Lung (tissue), 12 donors: ENCODE results near the gene SRPRA. TPM values are rescaled to one million over a fixed set of nuclear protein-coding genes. Genes with fewer than 3 reads are reported as not detected.
A peak's percentile ranks its signal among the peaks of the same experiment; 100 is the strongest.

Source experiments
- ATAC-seq: fragments of 200-7000 bp; cut with Tn5 transposase; one replicate; pipeline ENCODE4 v1.9.1; 2020; ENCODE audit warnings: moderate number of reproducible peaks; ENCODE audit not compliant: insufficient read depth, low FRiP score
- DNase-seq, 3 donors: peaks; one replicate each; pipeline ENCODE4 v3.0.0-alpha.2; 2013 to 2017
- H3K27ac ChIP-seq, 2 donors: one replicate each; pipeline ENCODE4 v1.5.1; 2013; ENCODE audit warnings: mild to moderate bottlenecking in 2 of 2, moderate library complexity in 2 of 2, control low read depth in 1 of 2, inconsistent platforms in 1 of 2, low read depth in 1 of 2, low read length in 1 of 2
- H3K27me3 ChIP-seq, 3 donors: one replicate each; pipeline ENCODE4 v1.5.1; 2013; ENCODE audit warnings: low read length in 2 of 3; ENCODE audit not compliant: control insufficient read depth in 3 of 3, insufficient read depth in 3 of 3
- H3K36me3 ChIP-seq, 4 donors: one replicate each; pipeline ENCODE4 v1.5.1; 2013; ENCODE audit warnings: low read length in 4 of 4, mild to moderate bottlenecking in 1 of 4, moderate library complexity in 1 of 4; ENCODE audit not compliant: control insufficient read depth in 4 of 4, insufficient read depth in 4 of 4
- H3K4me1 ChIP-seq, 5 donors: one replicate each; pipeline ENCODE4 v1.5.1; 2013; ENCODE audit warnings: low read length in 5 of 5, mild to moderate bottlenecking in 2 of 5, moderate library complexity in 1 of 5; ENCODE audit not compliant: control insufficient read depth in 5 of 5, insufficient read depth in 5 of 5
- H3K4me3 ChIP-seq: one replicate; pipeline ENCODE4 v1.5.1; 2013; ENCODE audit warnings: mild to moderate bottlenecking, control low read depth, moderate library complexity
- H3K9ac ChIP-seq, 2 donors: one replicate each; pipeline ENCODE4 v1.5.1; 2013; ENCODE audit warnings: low read length in 2 of 2, control low read depth in 1 of 2; ENCODE audit not compliant: insufficient read depth in 1 of 2
- H3K9me3 ChIP-seq, 4 donors: one replicate each; pipeline ENCODE4 v1.5.1; 2013; ENCODE audit warnings: low read length in 3 of 4, mild to moderate bottlenecking in 1 of 4, moderate library complexity in 1 of 4; ENCODE audit not compliant: control insufficient read depth in 4 of 4, insufficient read depth in 3 of 4
- CTCF ChIP-seq: IDR thresholded peaks from 2 replicates; pipeline ENCODE4 v1.5.1; 2012; ENCODE audit warnings: mild to moderate bottlenecking; ENCODE audit errors: control extremely low read depth, extremely low read depth
- WGBS, 2 donors: extraction: QIAGEN DNeasy Blood & Tissue Kit; methylation state at CpG; one replicate each; pipeline ENCODE4 v1.1.7; 2013; 5-methylcytosine and 5-hydroxymethylcytosine counted together
- polyA plus RNA-seq, 2 donors: library from polyadenylated mRNA; stranded (reverse); fragments of 200-250 nt; gene quantifications; one replicate each; pipeline ENCODE4 v1.2.1, GENCODE V29; 2013
- total RNA-seq, 2 donors: library from RNA; depleted of rRNA in 1 of 2; stranded (reverse); fragments of >200 nt in 1 of 2; gene quantifications; one replicate each; pipeline ENCODE4 v1.2.1, GENCODE V29; 2014 to 2021
- donor health status: control.
- donor health status: control.
- donor health status: Bipolar disorder and iron deficiency.
- donor health status: healthy.
- donor health status: DM: yes; HTN: yes; CAD: no.

SRPRA gene
- total and polyA plus RNA-seq, 4 donors, result 51.7 to 145 (median 82.4) TPM

- ATAC-seq (no peak), DNase-seq (peak; percentile 51 to 73 (median 62))
- peaks cover 0 to 12% (median 7%) of the 10 kb centered on the region in 4 donors for H3K36me3 ChIP-seq
- H3K4me1 ChIP-seq, result peaks cover 0 to 18% (median 6%) of the 10 kb centered on the region in 5 donors
- no peak overlapping the region for H3K9ac ChIP-seq
- H3K9me3 ChIP-seq, result no peaks in the 10 kb centered on the region
- 15 to 43% methylated on average over 5 of the region's 5 CpGs for WGBS, 2 donors
- no peaks in the 10 kb centered on the region for H3K27me3 ChIP-seq
- H3K4me3 ChIP-seq, result no peak overlapping the region
- no peak for TF ChIP-seq CTCF
- H3K27ac ChIP-seq, result no peak overlapping the region
These were observed 39.0 kb upstream of the SRPRA start for GRCh38 chr11:126307706-126308105.

DNA sequence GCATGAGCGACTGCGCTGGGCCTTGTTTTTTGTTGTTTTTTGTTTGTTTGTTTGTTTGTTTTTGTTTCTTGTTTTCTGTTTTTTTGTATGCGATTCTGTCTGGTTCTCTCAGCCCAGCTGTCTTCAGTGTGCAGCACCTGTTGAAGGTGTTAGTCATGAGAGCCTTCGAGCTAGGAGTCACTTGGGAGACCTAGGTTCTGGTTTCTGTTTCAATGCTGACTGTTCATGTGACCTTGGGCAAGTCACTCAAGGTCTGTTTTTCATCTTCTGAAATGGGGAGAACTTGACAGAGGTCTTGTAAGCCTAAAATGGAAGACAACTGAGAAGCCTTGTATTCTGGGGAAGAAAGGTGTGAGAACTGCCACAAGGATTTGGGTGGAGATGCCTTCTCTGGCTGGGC is 37.0 kb upstream of the SRPRA start:
- no peaks in the 10 kb centered on the region for H3K27me3 ChIP-seq
- no peak for TF ChIP-seq CTCF
- H3K27ac ChIP-seq, result no peak overlapping the region
- WGBS, 2 donors, result 92 to 97% methylated on average over 4 of the region's 4 CpGs
- ATAC-seq (no peak), DNase-seq (no peak)
- peaks cover 0 to 13% (median 6%) of the 10 kb centered on the region in 5 donors for H3K4me1 ChIP-seq
- H3K4me3 ChIP-seq, result no peak overlapping the region
- no peaks in the 10 kb centered on the region for H3K9me3 ChIP-seq
- H3K36me3 ChIP-seq, result peaks cover 0 to 12% (median 6%) of the 10 kb centered on the region in 4 donors
- no peak overlapping the region for H3K9ac ChIP-seq

DNA sequence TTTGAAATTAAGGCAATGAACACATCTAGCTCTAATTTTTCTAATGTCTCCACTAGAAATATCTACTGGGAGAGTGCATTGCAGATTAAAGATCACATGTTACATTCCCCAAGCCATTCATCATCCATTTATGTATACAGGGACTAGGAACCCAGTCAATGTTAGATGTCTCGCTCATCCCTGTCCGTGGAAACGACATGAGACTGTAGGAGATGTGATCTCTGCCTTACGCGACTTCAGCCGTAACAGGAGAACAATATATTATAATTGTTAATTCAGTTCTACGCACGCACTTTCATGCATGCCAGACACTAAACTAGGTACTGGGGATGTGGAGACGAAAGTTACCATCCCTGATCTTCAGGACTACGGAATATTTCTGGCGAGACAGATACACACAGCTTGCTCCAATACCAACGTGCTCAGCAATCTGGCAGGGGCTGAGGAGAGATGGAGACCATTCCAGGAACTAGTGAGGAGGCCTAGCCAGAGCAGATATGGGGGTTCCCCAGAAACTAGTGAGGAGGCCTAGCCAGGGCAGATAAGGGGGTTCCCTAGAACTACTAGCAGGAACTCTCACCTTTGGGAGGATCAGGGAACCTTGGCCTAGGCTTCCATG is 35.9 kb upstream of the SRPRA start:
- Histone ChIP-seq H3K27ac (peak overlapping the region; percentile 84 to 96), H3K4me1 (peaks cover 0 to 11% (median 5%) of the 10 kb centered on the region in 5 donors), H3K9me3 (no peaks in the 10 kb centered on the region), H3K9ac (no peak overlapping the region), H3K36me3 (peaks cover 0 to 6% (median 4%) of the 10 kb centered on the region in 4 donors), H3K27me3 (no peaks in the 10 kb centered on the region), H3K4me3 (peak overlapping the region; percentile 67)
- 56 to 59% methylated on average over 12 of the region's 12 CpGs for WGBS, 2 donors
- ATAC-seq (no peak), DNase-seq (peak in 1 of 3 donors; percentile 25)
- TF ChIP-seq CTCF, result no peak
